Activated CD8-positive, alpha-beta T cell treated with anti-CD3 and anti-CD28 coated beads for 36 hours (primary cell): ENCODE results near the gene LRP1B. TPM values are rescaled to one million over a fixed set of nuclear protein-coding genes. Genes with fewer than 3 reads are reported as not detected.
"Not testable (repeated sequence)": the region's sequence is repeated elsewhere in the genome, so short reads cannot be mapped to it uniquely, and the experiment has no call there.

Experiments
- ATAC-seq: fragments of 200-7000 bp; cut with Tn5 transposase; one replicate; pipeline ENCODE4 v1.10.0; 2021; ENCODE audit warnings: mild to moderate bottlenecking, moderate library complexity
- CTCF ChIA-PET: fragments of 350-600 bp; sonication (Branson Sonifier 250); formaldehyde crosslinking; loops from one replicate; lab custom pipeline; 2021; ENCODE audit warnings: antibody characterized with exemption; lab: Charles Lee
- POLR2A ChIA-PET: fragments of 350-600 bp; sonication (Branson Sonifier 250); formaldehyde crosslinking; loops from one replicate; lab custom pipeline; 2021; ENCODE audit warnings: antibody characterized with exemption; lab: Charles Lee
- DNase-seq: peaks from one replicate; pipeline ENCODE4 v3.0.0-alpha.2; 2020
- H3K27ac Mint-ChIP-seq: one replicate; pipeline ENCODE4 v1.8.0; 2021; ENCODE audit warnings: mild to moderate bottlenecking, mixed read lengths
- H3K27me3 Mint-ChIP-seq: one replicate; pipeline ENCODE4 v1.8.0; 2021; ENCODE audit warnings: mixed read lengths
- H3K36me3 Mint-ChIP-seq: one replicate; pipeline ENCODE4 v1.8.0; 2021; ENCODE audit warnings: low read depth, mixed read lengths
- H3K4me1 Mint-ChIP-seq: one replicate; pipeline ENCODE4 v1.8.0; 2021; ENCODE audit warnings: low read depth, mixed read lengths
- H3K4me3 Mint-ChIP-seq: one replicate; pipeline ENCODE4 v1.8.0; 2021; ENCODE audit warnings: mild to moderate bottlenecking, moderate library complexity, mixed read lengths
- H3K9me3 Mint-ChIP-seq: one replicate; pipeline ENCODE4 v1.8.0; 2021; ENCODE audit warnings: mixed read lengths
- intact Hi-C: fragments of 100-400 bp; cut with micrococcal nuclease; formaldehyde crosslinking; loops from one replicate; pipeline ENCODE4 v1.10.0; 2022
- total RNA-seq, 2 experiments: library from RNA; stranded (reverse); gene quantifications; one replicate each; pipeline ENCODE4 v1.2.3, GENCODE V29; 2021
- TF ChIP-seq, protein P1 (sequence below): fragments of 200-600 bp; IDR thresholded peaks from one replicate; pipeline ENCODE4 v1.8.0; 2022; ENCODE audit warnings: antibody characterized with exemption, mild to moderate bottlenecking

Gene LRP1B
- total RNA-seq, 2 experiments from 2014 or later: not detected

DNA sequence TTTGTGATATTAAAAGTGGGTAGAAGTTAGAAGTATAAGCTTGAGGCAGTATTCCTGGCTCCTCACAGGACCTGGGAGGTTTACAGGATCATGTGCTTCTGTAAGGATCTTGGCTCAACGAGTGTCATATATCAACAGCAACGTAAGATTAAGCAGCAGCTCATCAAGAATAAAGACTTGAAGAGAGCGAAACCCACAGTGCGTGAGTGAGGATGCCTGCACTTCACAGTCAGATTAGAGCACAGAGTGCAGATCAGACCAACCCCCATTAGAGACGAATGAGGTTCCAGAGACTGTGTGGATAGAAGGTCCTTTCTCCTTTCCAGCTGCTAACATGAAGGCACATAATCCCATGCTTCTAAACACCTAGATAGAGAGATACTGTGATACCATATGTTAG is 1693.9 kb downstream of the LRP1B start:
- CTCF ChIA-PET: no interaction called here
- Mint-ChIP-seq H3K27me3 (no peaks in the 10 kb centered on the region), H3K4me1 (no peaks in the 10 kb centered on the region), H3K9me3 (no peaks in the 10 kb centered on the region), H3K4me3 (no peak overlapping the region), H3K36me3 (no peaks in the 10 kb centered on the region), H3K27ac (no peak overlapping the region)
- TF ChIP-seq, protein P1, sequence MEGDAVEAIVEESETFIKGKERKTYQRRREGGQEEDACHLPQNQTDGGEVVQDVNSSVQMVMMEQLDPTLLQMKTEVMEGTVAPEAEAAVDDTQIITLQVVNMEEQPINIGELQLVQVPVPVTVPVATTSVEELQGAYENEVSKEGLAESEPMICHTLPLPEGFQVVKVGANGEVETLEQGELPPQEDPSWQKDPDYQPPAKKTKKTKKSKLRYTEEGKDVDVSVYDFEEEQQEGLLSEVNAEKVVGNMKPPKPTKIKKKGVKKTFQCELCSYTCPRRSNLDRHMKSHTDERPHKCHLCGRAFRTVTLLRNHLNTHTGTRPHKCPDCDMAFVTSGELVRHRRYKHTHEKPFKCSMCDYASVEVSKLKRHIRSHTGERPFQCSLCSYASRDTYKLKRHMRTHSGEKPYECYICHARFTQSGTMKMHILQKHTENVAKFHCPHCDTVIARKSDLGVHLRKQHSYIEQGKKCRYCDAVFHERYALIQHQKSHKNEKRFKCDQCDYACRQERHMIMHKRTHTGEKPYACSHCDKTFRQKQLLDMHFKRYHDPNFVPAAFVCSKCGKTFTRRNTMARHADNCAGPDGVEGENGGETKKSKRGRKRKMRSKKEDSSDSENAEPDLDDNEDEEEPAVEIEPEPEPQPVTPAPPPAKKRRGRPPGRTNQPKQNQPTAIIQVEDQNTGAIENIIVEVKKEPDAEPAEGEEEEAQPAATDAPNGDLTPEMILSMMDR: no peak
- POLR2A ChIA-PET: no interaction called here
- ATAC-seq: no peak
- intact Hi-C loops: no loop called here
- no peak for DNase-seq

DNA sequence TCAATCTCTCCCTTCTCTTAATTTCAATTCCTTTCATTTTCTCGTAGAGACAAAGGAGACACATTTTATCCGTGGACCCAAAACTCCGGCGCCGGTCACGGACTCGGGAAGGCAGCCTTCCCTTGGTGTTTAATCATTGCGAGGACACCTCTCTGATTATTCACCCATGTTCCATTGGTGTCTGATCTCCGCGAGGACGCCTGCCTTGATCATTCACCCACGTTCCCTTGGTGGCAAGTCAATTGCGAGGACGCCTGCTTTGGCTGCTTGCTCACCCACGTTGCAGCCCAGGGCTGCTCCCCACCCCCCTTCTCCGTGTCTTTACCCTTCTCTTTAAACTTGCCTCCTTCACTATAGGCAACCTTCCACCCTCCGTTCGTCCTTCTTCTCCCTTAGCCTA is 1703.8 kb downstream of the LRP1B start:
- POLR2A ChIA-PET, CTCF ChIA-PET, ATAC-seq, H3K4me1 Mint-ChIP-seq, DNase-seq, H3K36me3 Mint-ChIP-seq, H3K27ac Mint-ChIP-seq, intact Hi-C loops, H3K9me3 Mint-ChIP-seq, H3K4me3 Mint-ChIP-seq, H3K27me3 Mint-ChIP-seq: not testable (repeated sequence)

GRCh38 chr2:140424471-140424870 is 1706.3 kb downstream of the LRP1B start:
- Mint-ChIP-seq H3K4me3 (no peak overlapping the region), H3K4me1 (no peaks in the 10 kb centered on the region), H3K27me3 (no peaks in the 10 kb centered on the region), H3K36me3 (no peaks in the 10 kb centered on the region), H3K27ac (no peak overlapping the region), H3K9me3 (peaks cover 3% of the 10 kb centered on the region)
- intact Hi-C loops: no loop called here
- ChIA-PET POLR2A (no interaction called here), CTCF (no interaction called here)
- DNase-seq: no peak
- TF ChIP-seq, protein P1: no peak
- no peak for ATAC-seq

- ChIA-PET CTCF (no interaction called here), POLR2A (no interaction called here)
- H3K4me1 Mint-ChIP-seq: no peaks in the 10 kb centered on the region
- H3K27ac Mint-ChIP-seq: no peak overlapping the region
- ATAC-seq: no peak
- DNase-seq: no peak
- H3K4me3 Mint-ChIP-seq: no peak overlapping the region
- TF ChIP-seq, protein P1: no peak
- intact Hi-C loops: no loop called here
- no peaks in the 10 kb centered on the region for H3K36me3 Mint-ChIP-seq
- peaks cover 3% of the 10 kb centered on the region for H3K9me3 Mint-ChIP-seq
- no peaks in the 10 kb centered on the region for H3K27me3 Mint-ChIP-seq
Observed at GRCh38 chr2:140422759-140423158, 1708.1 kb downstream of the LRP1B start.

DNA sequence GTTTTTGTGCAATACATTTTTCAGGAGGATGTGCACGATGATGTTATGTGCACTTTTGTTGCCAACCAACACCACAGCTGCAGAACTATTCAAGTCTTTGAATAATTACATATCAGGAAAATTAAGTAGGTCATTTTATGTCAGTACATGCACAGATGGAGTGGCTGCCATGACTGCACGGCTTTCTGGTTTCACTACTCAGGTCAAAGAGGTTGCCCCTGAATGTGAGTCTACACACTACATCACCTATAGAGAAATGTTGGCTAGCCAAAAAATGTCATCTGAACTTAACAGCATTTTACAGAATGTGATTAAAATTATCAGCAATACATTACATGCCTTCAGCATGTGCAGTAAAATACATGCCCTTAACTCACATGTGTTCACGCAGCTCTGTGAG is 1713.3 kb downstream of the LRP1B start:
- Mint-ChIP-seq H3K27me3 (no peaks in the 10 kb centered on the region), H3K36me3 (no peaks in the 10 kb centered on the region), H3K27ac (no peak overlapping the region), H3K9me3 (peaks cover 6% of the 10 kb centered on the region), H3K4me3 (no peak overlapping the region), H3K4me1 (no peaks in the 10 kb centered on the region)
- intact Hi-C loops: no loop called here
- DNase-seq: no peak
- ChIA-PET POLR2A (no interaction called here), CTCF (no interaction called here)
- ATAC-seq: no peak
- TF ChIP-seq, protein P1: no peak

DNA sequence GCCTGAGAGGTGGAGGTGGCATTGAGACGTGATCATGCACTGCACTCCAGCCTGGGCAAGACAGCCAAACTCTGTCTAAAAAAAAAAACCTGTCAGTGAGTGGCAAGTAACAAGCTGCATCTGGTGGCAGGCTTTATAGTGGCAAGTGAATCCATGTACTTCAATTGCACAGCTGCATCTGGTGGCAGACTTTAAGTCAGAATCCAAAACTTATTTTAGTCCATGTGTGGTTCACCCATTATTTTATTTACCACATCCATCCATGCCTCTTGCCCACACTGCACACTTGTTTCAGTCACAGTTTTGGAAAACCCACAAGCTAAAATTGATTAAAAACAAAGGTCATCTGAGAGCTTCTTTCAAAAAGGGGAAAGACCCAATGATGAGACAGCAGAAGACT is 1714.2 kb downstream of the LRP1B start:
- no peaks in the 10 kb centered on the region for H3K4me1 Mint-ChIP-seq
- CTCF ChIA-PET: no interaction called here
- no peak for DNase-seq
- ATAC-seq: no peak
- H3K27me3 Mint-ChIP-seq: no peaks in the 10 kb centered on the region
- intact Hi-C loops: no loop called here
- no peaks in the 10 kb centered on the region for H3K36me3 Mint-ChIP-seq
- POLR2A ChIA-PET: no interaction called here
- H3K4me3 Mint-ChIP-seq: no peak overlapping the region
- TF ChIP-seq, protein P1: no peak
- no peak overlapping the region for H3K27ac Mint-ChIP-seq
- peaks cover 6% of the 10 kb centered on the region for H3K9me3 Mint-ChIP-seq

GRCh38 chr2:140415035-140415434 is 1715.8 kb downstream of the LRP1B start:
- H3K4me3 Mint-ChIP-seq, H3K27me3 Mint-ChIP-seq, POLR2A ChIA-PET, H3K9me3 Mint-ChIP-seq, intact Hi-C loops, DNase-seq, H3K27ac Mint-ChIP-seq, H3K4me1 Mint-ChIP-seq, ATAC-seq, CTCF ChIA-PET, H3K36me3 Mint-ChIP-seq: not testable (repeated sequence)
